Epithelial cell of prostate (primary cell): ENCODE data around the gene PRKAR1A.
"Not testable (repeated sequence)": the region's sequence is repeated elsewhere in the genome, so short reads cannot be mapped to it uniquely, and the experiment has no call there.

Experiments used
- DNase-seq: peaks from one replicate; pipeline ENCODE4 v3.0.0-alpha.2; 2011; ENCODE audit warnings: low read depth, low spot score
- H3K27ac ChIP-seq: fragments of 450-650 bp; 2 replicates; pipeline ENCODE4 v1.5.1; 2017; ENCODE audit warnings: mild to moderate bottlenecking

PRKAR1A gene

DNA sequence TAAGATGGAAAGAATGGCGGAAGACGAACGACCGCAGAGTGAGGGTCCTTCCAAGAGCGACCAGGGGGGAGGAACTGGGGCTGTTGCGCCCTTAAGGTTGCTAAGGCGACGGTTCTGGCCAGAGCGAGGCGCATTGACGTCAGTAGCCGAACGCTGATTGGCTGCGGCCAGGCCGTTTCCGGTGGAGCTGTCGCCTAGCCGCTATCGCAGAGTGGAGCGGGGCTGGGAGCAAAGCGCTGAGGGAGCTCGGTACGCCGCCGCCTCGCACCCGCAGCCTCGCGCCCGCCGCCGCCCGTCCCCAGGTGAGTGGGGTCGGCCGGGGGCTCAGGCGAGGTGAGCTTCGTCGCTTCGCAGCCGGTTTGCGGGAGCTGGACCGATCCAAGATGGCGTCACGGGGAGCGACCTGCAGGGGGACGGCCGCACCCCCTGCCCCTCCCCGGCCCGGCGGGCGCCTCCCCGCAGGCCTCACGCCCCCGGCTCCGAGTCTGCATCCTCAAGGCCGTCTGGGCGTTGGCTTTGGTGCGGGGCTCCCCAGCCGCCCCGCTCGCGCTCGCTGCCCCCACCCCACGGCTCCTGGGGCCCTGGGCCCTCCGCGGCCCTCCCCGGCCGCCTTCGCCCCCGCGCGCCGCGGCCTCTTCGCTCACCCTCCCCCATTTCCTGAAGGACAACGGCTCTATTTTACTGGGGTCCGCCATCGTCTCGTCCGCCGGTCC, at the start of gene PRKAR1A:
TSS of gene PRKAR1A (plus strand) at position 184 of the 713 bp plus-strand sequence. CDS start 2,970 bp downstream, outside the sequence.
- H3K27ac ChIP-seq, result peak within 1 kb of the TSS; percentile 88
- peak; percentile 56 for DNase-seq

DNA sequence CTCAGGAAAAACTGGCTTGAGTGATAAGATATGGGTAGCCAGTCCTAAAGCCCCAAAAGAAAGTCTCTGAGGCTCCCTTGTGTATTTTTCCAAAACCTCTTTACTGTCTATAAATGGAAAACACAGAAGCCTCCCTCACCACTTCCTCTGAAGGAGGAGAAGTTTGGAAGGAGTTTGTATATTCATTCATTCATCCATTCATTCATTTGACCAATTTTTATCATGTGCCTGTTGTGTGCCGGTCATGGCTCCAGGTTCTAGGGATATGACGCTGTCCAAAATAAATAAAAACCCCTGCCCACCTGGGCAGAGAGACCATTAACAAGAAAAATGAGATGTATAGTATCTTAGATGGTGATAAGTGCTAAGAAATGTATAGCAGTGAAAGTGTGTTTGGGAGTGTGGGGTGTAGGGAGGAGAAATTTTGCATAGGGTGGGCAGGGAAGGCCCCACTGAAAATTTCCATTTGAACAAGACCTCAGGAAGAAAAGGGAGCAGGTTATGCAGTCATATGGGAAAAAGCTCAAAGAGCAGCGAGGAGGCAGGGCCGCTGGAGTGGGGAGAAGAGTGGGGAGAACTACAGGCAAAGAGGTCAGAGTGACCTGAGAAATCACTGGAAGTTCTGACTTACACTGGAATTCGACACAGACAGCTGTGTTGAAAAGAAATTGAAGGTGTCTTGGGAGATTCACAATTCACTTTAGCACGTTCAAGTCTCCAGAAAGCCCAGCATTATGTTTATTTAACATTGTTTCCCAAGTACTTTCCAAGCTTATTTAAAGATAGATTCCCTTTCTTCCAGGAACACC, 48.8 kb upstream of the PRKAR1A start:
- no peak for DNase-seq
- H3K27ac ChIP-seq, result no peak overlapping the region

- no peak for DNase-seq
- no peak overlapping the region for H3K27ac ChIP-seq
Measured at GRCh38 chr17:68468334-68468733, 43.9 kb upstream of the PRKAR1A start.

DNA sequence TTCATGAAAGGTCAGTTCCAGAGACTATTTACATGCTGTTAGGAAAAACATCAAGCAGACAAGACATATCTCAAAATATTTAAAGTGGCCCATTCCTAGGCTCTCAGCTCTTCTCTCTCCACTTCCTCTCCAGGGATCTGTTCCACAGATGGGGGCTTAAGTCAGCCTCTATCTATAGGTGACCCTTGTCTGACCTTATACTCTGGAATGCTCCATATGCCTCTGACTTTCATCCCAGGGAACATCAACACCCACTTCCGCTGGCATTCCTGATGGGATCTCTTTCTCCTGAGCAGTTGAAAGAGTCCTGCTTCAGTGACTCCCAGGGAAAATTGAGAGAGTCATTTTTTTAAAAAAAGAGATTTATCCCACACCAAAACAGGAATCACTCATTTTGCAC, 43.4 kb upstream of the PRKAR1A start:
- DNase-seq, result no peak
- H3K27ac ChIP-seq, result no peak overlapping the region

DNA sequence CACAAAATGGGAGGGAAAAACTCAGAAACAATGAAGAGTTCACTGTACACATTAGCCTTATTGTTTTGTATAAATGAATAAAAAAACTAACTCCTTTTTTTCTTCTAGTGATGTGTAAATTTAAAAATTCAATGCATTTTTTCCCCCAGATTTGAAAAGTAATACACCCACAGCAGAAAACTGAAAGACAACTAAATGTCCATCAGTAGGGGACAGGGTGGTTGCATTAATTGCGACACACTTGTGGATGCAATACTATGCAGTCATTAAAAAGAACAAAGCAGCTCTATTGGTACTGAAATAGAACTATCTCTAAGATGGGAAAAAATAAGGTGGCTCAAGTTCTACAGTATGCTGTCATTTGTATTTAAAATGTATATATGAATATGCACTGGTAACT, 41.3 kb upstream of the PRKAR1A start:
- no peak for DNase-seq
- no peak overlapping the region for H3K27ac ChIP-seq

GRCh38 chr17:68480885-68481284, 31.3 kb upstream of the PRKAR1A start:
- no peak overlapping the region for H3K27ac ChIP-seq
- no peak for DNase-seq

DNA sequence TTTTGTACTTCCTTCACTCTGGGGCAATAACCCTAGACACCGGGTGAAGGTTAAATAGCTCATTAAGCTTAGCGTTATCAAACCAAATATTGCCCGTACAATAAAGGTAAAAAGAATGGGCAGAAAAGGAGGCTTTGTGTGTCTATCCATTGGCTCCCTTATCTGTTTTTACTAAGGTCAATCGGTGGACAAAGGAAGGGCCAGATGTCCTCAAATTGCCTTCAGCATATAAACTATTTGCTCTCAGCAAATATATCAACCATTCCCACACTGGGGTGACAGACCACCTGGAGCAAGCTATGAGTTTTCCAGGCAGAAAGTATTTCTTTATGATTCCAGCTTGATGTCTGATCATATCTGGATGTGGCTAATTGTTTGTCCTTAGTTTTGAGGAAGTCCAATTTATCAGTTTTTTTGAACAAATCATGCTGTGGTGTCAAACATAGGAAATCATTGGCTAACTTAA, 29.6 kb upstream of the PRKAR1A start:
- DNase-seq, result no peak
- no peak overlapping the region for H3K27ac ChIP-seq

- no peak overlapping the region for H3K27ac ChIP-seq
- DNase-seq, result no peak
Measured at GRCh38 chr17:68484458-68484857, 27.8 kb upstream of the PRKAR1A start.

- no peak for DNase-seq
- H3K27ac ChIP-seq, result no peak overlapping the region
Measured at GRCh38 chr17:68489919-68490318, 22.3 kb upstream of the PRKAR1A start.

- DNase-seq, result peak; percentile 22
- H3K27ac ChIP-seq, result no peak overlapping the region
Measured at GRCh38 chr17:68491381-68492231, 20.6 kb upstream of the PRKAR1A start.

DNA sequence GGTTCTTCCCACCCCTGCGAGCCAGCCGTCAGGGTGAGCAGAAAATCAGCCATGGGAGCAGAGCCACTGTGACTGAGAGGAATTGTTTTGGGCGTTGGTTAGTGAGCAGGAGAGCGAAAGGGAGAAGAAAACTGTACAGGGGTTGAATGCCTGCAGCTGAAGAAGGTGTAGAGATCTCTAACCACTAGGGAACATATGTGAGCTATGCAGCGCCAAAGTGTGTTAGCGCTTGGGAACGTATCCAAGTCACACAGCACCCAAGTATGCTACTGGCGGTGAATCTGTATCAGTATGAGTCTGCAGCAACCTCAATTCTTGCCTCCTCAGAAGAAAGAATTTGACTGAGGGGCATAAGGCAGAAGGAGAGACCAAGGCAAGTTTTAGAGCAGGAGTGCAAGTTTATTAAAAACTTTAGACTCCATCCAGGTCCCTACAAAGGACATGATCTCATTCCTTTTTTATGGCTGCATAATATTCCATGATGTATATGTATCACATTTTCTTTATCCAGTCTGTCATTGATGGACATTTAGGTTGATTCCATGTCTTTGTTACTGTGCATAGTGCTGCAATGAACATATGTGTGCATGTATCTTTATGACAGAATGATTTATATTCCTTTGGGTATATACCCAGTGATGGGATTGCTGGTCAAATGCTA, 19.7 kb upstream of the PRKAR1A start:
- H3K27ac ChIP-seq, DNase-seq: not testable (repeated sequence)

- H3K27ac ChIP-seq, result no peak overlapping the region
- DNase-seq, result no peak
Measured at GRCh38 chr17:68495081-68495480, 17.1 kb upstream of the PRKAR1A start.

GRCh38 chr17:68497885-68498319, 14.3 kb upstream of the PRKAR1A start:
- H3K27ac ChIP-seq, result no peak overlapping the region
- DNase-seq, result no peak

- DNase-seq, result no peak
- H3K27ac ChIP-seq, result no peak overlapping the region
Measured at GRCh38 chr17:68498479-68499326, 13.5 kb upstream of the PRKAR1A start.

DNA sequence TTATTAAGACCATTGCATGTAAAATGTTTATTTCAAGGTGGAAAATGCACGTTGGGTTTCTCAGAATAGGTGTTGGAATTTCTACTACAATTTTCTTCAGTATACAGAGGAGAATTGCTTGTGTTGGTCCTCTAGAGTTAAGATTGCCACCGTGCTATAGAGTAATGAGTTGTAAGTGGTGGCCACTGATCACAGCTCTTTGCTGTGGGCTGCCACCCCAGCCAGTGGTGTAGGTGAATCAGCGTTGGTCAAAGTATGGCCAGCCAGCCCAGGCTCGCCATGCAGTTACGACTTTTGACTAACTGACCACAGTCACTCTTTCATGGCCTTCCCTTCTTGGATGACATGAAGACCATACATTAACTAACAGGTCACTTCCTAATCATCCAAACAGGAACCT, 12.6 kb upstream of the PRKAR1A start:
- H3K27ac ChIP-seq, result no peak overlapping the region
- DNase-seq, result no peak

DNA sequence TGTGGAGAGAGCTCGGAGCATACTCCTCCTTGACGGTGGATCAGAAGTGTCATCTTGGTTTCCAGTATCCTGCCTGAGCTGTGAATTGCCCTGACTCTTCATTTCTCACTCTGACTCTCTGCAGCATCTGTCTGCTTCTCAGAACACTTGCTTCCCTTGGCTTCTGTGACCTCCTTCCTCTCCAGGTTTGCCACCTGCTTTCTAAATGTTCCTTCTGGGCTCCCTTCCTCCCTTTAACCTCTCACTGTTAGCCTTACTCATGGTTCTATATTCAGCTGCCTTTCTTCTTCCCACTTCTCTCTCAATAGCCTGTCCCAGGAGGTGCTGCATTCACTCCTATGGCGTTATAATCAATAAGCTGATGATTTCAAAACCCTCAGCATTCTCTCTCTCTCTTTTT, 11.2 kb upstream of the PRKAR1A start:
- no peak overlapping the region for H3K27ac ChIP-seq

GRCh38 chr17:68505951-68506350, 6.3 kb upstream of the PRKAR1A start:
- H3K27ac ChIP-seq, result no peak overlapping the region
- DNase-seq, result no peak

More for the DNA sequence above, 11.2 kb upstream of the PRKAR1A start:
- no peak for DNase-seq

- no peak overlapping the region for H3K27ac ChIP-seq
- DNase-seq, result no peak
Measured at GRCh38 chr17:68507576-68507975, 4.7 kb upstream of the PRKAR1A start.
